B cell (primary cell): ENCODE measurements around the gene RAP1GDS1. TPM values are rescaled to one million over a fixed set of nuclear protein-coding genes. Genes with fewer than 3 reads are reported as not detected.

ENCODE experiments used
- ATAC-seq: fragments of 200-7000 bp; cut with Tn5 transposase; one replicate; pipeline ENCODE4 v1.10.0; 2021; ENCODE audit warnings: low read depth, mild to moderate bottlenecking, moderate number of reproducible peaks, moderate library complexity
- CTCF ChIA-PET: fragments of 350-600 bp; sonication (Branson Sonifier 250); formaldehyde crosslinking; loops from one replicate; lab custom pipeline; 2021; ENCODE audit warnings: antibody characterized with exemption, inconsistent platforms; lab: Charles Lee
- POLR2A ChIA-PET: fragments of 350-600 bp; sonication (Branson Sonifier 250); formaldehyde crosslinking; loops from one replicate; lab custom pipeline; 2021; ENCODE audit warnings: antibody characterized with exemption; lab: Charles Lee
- DNase-seq: peaks from one replicate; pipeline ENCODE4 v3.0.0; 2013
- H2AFZ ChIP-seq: 2 replicates; pipeline ENCODE4 v1.6.1; 2012; ENCODE audit warnings: mild to moderate bottlenecking, low read depth, low read length; ENCODE audit not compliant: insufficient read depth, poor library complexity, severe bottlenecking
- H3K27ac ChIP-seq, 2 donors: 1 replicate in 1 of 2; 2 replicates in 1 of 2; pipeline ENCODE4 v1.5.1; 2012 to 2013; ENCODE audit warnings: low read length in 2 of 2, mild to moderate bottlenecking in 2 of 2, moderate library complexity in 1 of 2
- H3K27me3 ChIP-seq, 4 experiments: fragments of 200-600 bp in 1 of 4; sonication (generic) in 1 of 4; replicated peaks in 1 of 4; 1 replicate in 2 of 4; 2 replicates in 2 of 4; pipeline versions ENCODE4 v1.6.1 to v1.7.0; 2013 to 2016; ENCODE audit warnings: low read length in 3 of 4, mild to moderate bottlenecking in 2 of 4, mixed read lengths in 1 of 4, moderate library complexity in 1 of 4; ENCODE audit not compliant: insufficient read depth in 4 of 4, control insufficient read depth in 3 of 4; ENCODE audit errors: control extremely low read depth in 1 of 4
- H3K36me3 ChIP-seq, 2 experiments: replicated peaks in 1 of 2; 1 replicate in 1 of 2; 2 replicates in 1 of 2; pipeline versions ENCODE4 v1.6.1 to v1.7.1; 2013; ENCODE audit warnings: low read length in 1 of 2; ENCODE audit not compliant: insufficient read depth in 2 of 2, control insufficient read depth in 1 of 2; ENCODE audit errors: control extremely low read depth in 1 of 2, extremely low read depth in 1 of 2
- H3K4me1 ChIP-seq, 2 donors: fragments of 200-600 bp in 1 of 2; sonication (generic) in 1 of 2; 1 replicate in 1 of 2; 2 replicates in 1 of 2; pipeline versions ENCODE4 v1.5.1 to v1.6.1; 2013 to 2017; ENCODE audit warnings: low read length in 2 of 2; ENCODE audit not compliant: control insufficient read depth in 2 of 2, insufficient read depth in 2 of 2
- H3K4me2 ChIP-seq: replicated peaks from 2 replicates; pipeline ENCODE3; 2012; ENCODE audit warnings: mild to moderate bottlenecking, low read depth, low read length; ENCODE audit not compliant: poor library complexity, severe bottlenecking
- H3K4me3 ChIP-seq, 5 experiments: fragments of 200-600 bp in 1 of 5; sonication (generic) in 1 of 5; 1 replicate in 3 of 5; 2 replicates in 2 of 5; pipeline versions ENCODE4 v1.5.1 to v1.7.0; 2011 to 2016; ENCODE audit warnings: low read length in 4 of 5, mild to moderate bottlenecking in 4 of 5, low read depth in 2 of 5, control low read depth in 1 of 5, moderate library complexity in 1 of 5; ENCODE audit not compliant: insufficient read depth in 1 of 5; ENCODE audit errors: control extremely low read depth in 1 of 5, extremely low read depth in 1 of 5
- H3K79me2 ChIP-seq: fragments of 200-600 bp; sonication (generic); one replicate; pipeline ENCODE4 v1.6.0; 2016; ENCODE audit warnings: low read length; ENCODE audit not compliant: control insufficient read depth, insufficient read depth
- H3K9ac ChIP-seq: fragments of 200-600 bp; sonication (generic); 2 replicates; pipeline ENCODE4 v1.6.1; 2017; ENCODE audit warnings: mild to moderate bottlenecking, low read length, moderate library complexity
- H3K9me3 ChIP-seq, 3 donors: one replicate each; pipeline versions ENCODE4 v1.6.1 to v1.7.1; 2013; ENCODE audit warnings: low read length in 2 of 3; ENCODE audit not compliant: control insufficient read depth in 2 of 3, insufficient read depth in 1 of 3; ENCODE audit errors: control extremely low read depth in 1 of 3
- H4K20me1 ChIP-seq: 2 replicates; pipeline ENCODE4 v1.6.0; 2012; ENCODE audit warnings: mild to moderate bottlenecking, low read length; ENCODE audit not compliant: insufficient read depth, control insufficient read depth, poor library complexity, severe bottlenecking
- H3K27ac Mint-ChIP-seq: one replicate; pipeline ENCODE4 v1.8.0; 2021; ENCODE audit warnings: mixed read lengths
- H3K27me3 Mint-ChIP-seq: one replicate; pipeline ENCODE4 v1.8.0; 2021; ENCODE audit warnings: mixed read lengths
- H3K4me1 Mint-ChIP-seq: one replicate; pipeline ENCODE4 v1.8.0; 2021; ENCODE audit warnings: mixed read lengths
- H3K4me3 Mint-ChIP-seq: one replicate; pipeline ENCODE4 v1.8.0; 2021; ENCODE audit warnings: mixed read lengths
- H3K9me3 Mint-ChIP-seq: one replicate; pipeline ENCODE4 v1.8.0; 2022; ENCODE audit warnings: mixed read lengths; ENCODE audit not compliant: insufficient read depth
- CTCF ChIP-seq: fragments of 200-600 bp; IDR thresholded peaks from one replicate; pipeline ENCODE4 v1.8.0; 2022; ENCODE audit warnings: antibody characterized with exemption, mild to moderate bottlenecking
- EZH2 ChIP-seq: IDR thresholded peaks from 2 replicates; pipeline ENCODE4 v1.6.1; 2012; ENCODE audit warnings: borderline replicate concordance, low read depth, mild to moderate bottlenecking, moderate library complexity, low read length; ENCODE audit not compliant: insufficient read depth, poor library complexity, severe bottlenecking
- WGBS: methylation state at CpG from one replicate; pipeline ENCODE4 v1.1.5; 2013; ENCODE audit warnings: missing lambda C conversion rate; ENCODE audit not compliant: insufficient coverage; 5-methylcytosine and 5-hydroxymethylcytosine counted together
- intact Hi-C: fragments of 100-400 bp; cut with micrococcal nuclease; formaldehyde crosslinking; loops from one replicate; pipeline ENCODE4 v1.10.0; 2022
- polyA plus RNA-seq: library from polyadenylated mRNA; depleted of rRNA; stranded (reverse); fragments of >200 nt; gene quantifications from 2 replicates; pipeline ENCODE4 v1.2.3, GENCODE V29; 2012
- total RNA-seq, 2 donors: library from RNA; stranded (reverse); fragments of 120-200 nt in 1 of 2; gene quantifications; 1 replicate in 1 of 2; 2 replicates in 1 of 2; pipeline versions ENCODE4 v1.2.3 to v1.2.4, GENCODE V29; 2013 to 2022

The RAP1GDS1 gene
- total and polyA plus RNA-seq, 2 donors (not counting 1 experiment from before 2014, with no cell fraction given): 23.6 to 66.3 TPM

- no peak overlapping the region for H3K4me3 Mint-ChIP-seq
- Histone ChIP-seq H4K20me1 (no peaks in the 10 kb centered on the region), H3K9ac (no peak overlapping the region), H3K79me2 (no peaks in the 10 kb centered on the region), H3K27me3 (no peaks in the 10 kb centered on the region), H3K36me3 (no peaks in the 10 kb centered on the region), H3K27ac (no peak overlapping the region), H3K4me1 (peaks cover 0 to under 1% of the 10 kb centered on the region in 2 donors), H3K4me2 (no peak overlapping the region), H3K9me3 (peaks cover 0 to 3% (median 0%) of the 10 kb centered on the region in 3 donors), H3K4me3 (no peak overlapping the region), H2AFZ (no peak overlapping the region)
- no peak for ATAC-seq
- POLR2A ChIA-PET: no interaction called here
- H3K27me3 Mint-ChIP-seq: peaks cover 15% of the 10 kb centered on the region
- no CpG with 5 or more reads among the region's 3 CpGs for WGBS
- H3K9me3 Mint-ChIP-seq: no peaks in the 10 kb centered on the region
- no peaks in the 10 kb centered on the region for H3K4me1 Mint-ChIP-seq
- TF ChIP-seq EZH2: no peak
- no peak for TF ChIP-seq CTCF
- CTCF ChIA-PET: interaction anchor here (0.6 kb wide), 1 partner anchor 18 kb away, joined by 4 read pairs; no protein-coding TSS in a partner anchor
- no peak overlapping the region for H3K27ac Mint-ChIP-seq
- no peak for DNase-seq
- intact Hi-C loops: no loop called here
Measured at GRCh38 chr4:98237204-98237603, 24.0 kb upstream of the RAP1GDS1 start.

GRCh38 chr4:98242063-98242462, 19.1 kb upstream of the RAP1GDS1 start:
- peaks cover 0 to 3% (median 0%) of the 10 kb centered on the region in 3 donors for H3K9me3 ChIP-seq
- no peak overlapping the region for H3K4me3 ChIP-seq
- ATAC-seq (no peak), DNase-seq (no peak)
- TF ChIP-seq EZH2: no peak
- H3K4me1 ChIP-seq: no peaks in the 10 kb centered on the region
- CTCF ChIA-PET: no interaction called here
- no peak overlapping the region for H3K4me3 Mint-ChIP-seq
- no peak overlapping the region for H2AFZ ChIP-seq
- no peaks in the 10 kb centered on the region for H3K4me1 Mint-ChIP-seq
- peaks cover 23% of the 10 kb centered on the region for H3K27me3 Mint-ChIP-seq
- no peaks in the 10 kb centered on the region for H4K20me1 ChIP-seq
- H3K9ac ChIP-seq: no peak overlapping the region
- POLR2A ChIA-PET: no interaction called here
- no peaks in the 10 kb centered on the region for H3K36me3 ChIP-seq
- intact Hi-C loops: no loop called here
- no peaks in the 10 kb centered on the region for H3K27me3 ChIP-seq
- no peaks in the 10 kb centered on the region for H3K79me2 ChIP-seq
- H3K27ac ChIP-seq: no peak overlapping the region
- H3K9me3 Mint-ChIP-seq: no peaks in the 10 kb centered on the region
- H3K27ac Mint-ChIP-seq: no peak overlapping the region
- WGBS: no CpG with 5 or more reads among the region's 1 CpG
- no peak overlapping the region for H3K4me2 ChIP-seq
